ENCODE measurements around the gene ADCY3. TPM values are rescaled to one million over a fixed set of nuclear protein-coding genes. Genes with fewer than 3 reads are reported as not detected.

ADCY3 gene
- polyA plus RNA-seq (2012; ENCODE audit: insufficient read length, low read depth): 74.3 TPM

DNA sequence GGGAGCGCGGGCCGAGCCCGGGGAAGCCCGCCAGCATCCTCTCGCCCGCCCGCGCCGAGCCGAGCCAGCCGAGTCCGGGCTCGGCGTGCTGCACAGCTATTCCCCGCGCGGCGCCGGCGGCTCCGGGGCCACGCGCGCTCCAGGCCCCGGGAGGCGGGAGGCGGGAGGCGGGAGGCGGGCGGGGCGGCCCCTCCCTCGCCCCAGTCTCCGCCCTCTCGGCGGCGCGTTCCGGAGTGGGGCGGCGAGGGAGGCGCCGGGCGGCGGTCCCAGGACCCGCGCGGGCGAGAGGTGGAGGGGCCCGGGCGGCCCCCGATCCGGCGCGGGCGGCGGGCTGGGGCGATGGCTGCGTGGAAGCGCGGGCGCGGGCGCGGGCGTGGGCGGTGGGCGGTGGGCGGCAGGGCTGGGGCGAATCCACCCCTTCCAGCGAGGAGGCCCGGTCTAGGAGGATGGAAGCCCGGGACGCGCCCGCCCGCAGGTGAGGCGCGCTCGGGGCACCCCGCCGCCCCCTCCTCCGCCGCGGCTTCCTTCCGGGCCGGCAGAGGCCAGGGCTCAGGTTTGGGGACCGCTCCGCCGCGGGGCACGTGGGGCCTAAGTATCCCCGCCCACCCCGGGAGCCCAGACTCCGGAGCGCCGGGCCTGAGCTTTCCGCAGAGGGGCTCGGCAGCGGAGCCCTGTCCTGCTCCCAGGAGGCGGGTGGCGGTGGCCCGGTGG is at the start of gene ADCY3:
TSS of gene ADCY3 (minus strand) at position 140 of the 711 bp plus-strand sequence. CDS start 1,250 bp downstream, outside the sequence.
- TF ChIP-seq TAF1 (IDR thresholded peaks at IDR 0.05; ENCODE audit: borderline replicate concordance, insufficient read depth, low read length) (no peak), POLR2AphosphoS5 (IDR thresholded peaks at IDR 0.05; ENCODE audit: low read depth, low read length) (no peak), SIN3A (IDR thresholded peaks at IDR 0.05; ENCODE audit: borderline replicate concordance, insufficient read depth, low read length) (no peak), FOXP2 (optimal IDR thresholded peaks at IDR 0.05; ENCODE audit: borderline replicate concordance, extremely low read depth, extremely low read length, insufficient read depth) (no peak)
- TF ChIP-seq, protein P1, sequence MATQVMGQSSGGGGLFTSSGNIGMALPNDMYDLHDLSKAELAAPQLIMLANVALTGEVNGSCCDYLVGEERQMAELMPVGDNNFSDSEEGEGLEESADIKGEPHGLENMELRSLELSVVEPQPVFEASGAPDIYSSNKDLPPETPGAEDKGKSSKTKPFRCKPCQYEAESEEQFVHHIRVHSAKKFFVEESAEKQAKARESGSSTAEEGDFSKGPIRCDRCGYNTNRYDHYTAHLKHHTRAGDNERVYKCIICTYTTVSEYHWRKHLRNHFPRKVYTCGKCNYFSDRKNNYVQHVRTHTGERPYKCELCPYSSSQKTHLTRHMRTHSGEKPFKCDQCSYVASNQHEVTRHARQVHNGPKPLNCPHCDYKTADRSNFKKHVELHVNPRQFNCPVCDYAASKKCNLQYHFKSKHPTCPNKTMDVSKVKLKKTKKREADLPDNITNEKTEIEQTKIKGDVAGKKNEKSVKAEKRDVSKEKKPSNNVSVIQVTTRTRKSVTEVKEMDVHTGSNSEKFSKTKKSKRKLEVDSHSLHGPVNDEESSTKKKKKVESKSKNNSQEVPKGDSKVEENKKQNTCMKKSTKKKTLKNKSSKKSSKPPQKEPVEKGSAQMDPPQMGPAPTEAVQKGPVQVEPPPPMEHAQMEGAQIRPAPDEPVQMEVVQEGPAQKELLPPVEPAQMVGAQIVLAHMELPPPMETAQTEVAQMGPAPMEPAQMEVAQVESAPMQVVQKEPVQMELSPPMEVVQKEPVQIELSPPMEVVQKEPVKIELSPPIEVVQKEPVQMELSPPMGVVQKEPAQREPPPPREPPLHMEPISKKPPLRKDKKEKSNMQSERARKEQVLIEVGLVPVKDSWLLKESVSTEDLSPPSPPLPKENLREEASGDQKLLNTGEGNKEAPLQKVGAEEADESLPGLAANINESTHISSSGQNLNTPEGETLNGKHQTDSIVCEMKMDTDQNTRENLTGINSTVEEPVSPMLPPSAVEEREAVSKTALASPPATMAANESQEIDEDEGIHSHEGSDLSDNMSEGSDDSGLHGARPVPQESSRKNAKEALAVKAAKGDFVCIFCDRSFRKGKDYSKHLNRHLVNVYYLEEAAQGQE (IDR thresholded peaks at IDR 0.05; ENCODE audit: insufficient read depth in 1 of 2, low read depth in 2 of 2, low read length in 2 of 2): no peak

DNA sequence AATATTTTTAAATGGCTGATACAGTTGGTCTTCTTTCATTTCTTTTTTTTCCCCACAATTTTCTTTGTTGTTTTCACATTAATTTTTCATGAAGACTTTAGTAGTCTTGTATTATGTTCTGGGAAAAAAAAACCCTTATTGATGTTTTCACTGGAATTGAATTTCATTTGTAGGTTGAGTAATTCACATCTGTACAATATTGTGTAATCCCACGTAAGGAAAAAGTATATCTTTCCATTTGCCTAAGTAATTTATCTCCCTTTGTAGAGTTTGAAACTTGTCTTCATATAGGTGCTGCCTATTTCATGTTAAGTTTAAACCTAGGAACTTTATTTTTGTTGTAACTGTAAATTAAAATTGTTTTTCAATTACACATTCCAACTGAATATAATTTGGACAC is 49.7 kb upstream of the ADCY3 start:
- TF ChIP-seq, protein P1 (IDR thresholded peaks at IDR 0.05; ENCODE audit: insufficient read depth in 1 of 2, low read depth in 2 of 2, low read length in 2 of 2): no peak
- no peak for TF ChIP-seq TAF1 (IDR thresholded peaks at IDR 0.05; ENCODE audit: borderline replicate concordance, insufficient read depth, low read length)
- no peak for TF ChIP-seq SIN3A (IDR thresholded peaks at IDR 0.05; ENCODE audit: borderline replicate concordance, insufficient read depth, low read length)
- TF ChIP-seq POLR2AphosphoS5 (IDR thresholded peaks at IDR 0.05; ENCODE audit: low read depth, low read length): no peak

DNA sequence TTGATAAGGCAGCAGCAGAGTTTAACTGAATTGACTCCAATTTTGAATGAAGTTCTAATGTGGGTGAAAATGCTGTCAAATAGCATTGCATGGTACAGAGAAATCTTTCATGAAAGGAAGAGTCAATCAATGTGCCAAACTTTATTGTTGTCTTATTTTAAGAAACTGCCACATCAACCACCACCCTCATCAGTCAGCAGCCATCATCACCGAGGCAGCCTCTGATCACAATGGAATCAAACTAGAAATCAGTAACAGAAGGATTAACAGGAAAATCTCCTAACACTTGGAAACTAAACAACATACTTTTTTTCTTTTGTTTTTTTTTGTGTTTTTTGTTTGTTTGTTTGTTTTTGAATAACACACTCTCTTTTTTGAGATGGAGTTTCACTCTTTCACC is 41.9 kb upstream of the ADCY3 start:
- TF ChIP-seq FOXP2 (optimal IDR thresholded peaks at IDR 0.05; ENCODE audit: borderline replicate concordance, extremely low read depth, extremely low read length, insufficient read depth) (no peak), TAF1 (IDR thresholded peaks at IDR 0.05; ENCODE audit: borderline replicate concordance, insufficient read depth, low read length) (no peak), POLR2AphosphoS5 (IDR thresholded peaks at IDR 0.05; ENCODE audit: low read depth, low read length) (no peak), SIN3A (IDR thresholded peaks at IDR 0.05; ENCODE audit: borderline replicate concordance, insufficient read depth, low read length) (no peak)
- TF ChIP-seq, protein P1 (IDR thresholded peaks at IDR 0.05; ENCODE audit: insufficient read depth in 1 of 2, low read depth in 2 of 2, low read length in 2 of 2): no peak

DNA sequence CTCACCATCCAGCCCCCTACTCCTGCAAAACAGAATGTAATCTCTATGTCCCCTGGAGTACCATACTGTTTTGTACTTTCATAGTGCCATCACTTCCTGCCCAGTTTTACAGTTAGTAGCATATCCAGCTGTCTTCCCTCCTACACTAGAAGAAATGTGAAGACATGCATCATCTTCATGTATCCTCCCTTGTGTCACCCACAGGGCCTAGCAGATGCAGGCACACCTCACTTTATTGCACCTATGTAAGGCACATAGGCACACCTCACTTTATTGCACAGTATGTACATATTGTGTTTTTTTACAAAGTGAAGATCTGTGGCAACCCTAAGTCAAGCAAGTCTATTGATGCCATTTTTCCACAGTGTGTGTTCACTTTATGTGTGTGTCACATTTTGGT is 39.7 kb upstream of the ADCY3 start:
- TF ChIP-seq POLR2AphosphoS5 (IDR thresholded peaks at IDR 0.05; ENCODE audit: low read depth, low read length) (no peak), FOXP2 (optimal IDR thresholded peaks at IDR 0.05; ENCODE audit: borderline replicate concordance, extremely low read depth, extremely low read length, insufficient read depth) (no peak), SIN3A (IDR thresholded peaks at IDR 0.05; ENCODE audit: borderline replicate concordance, insufficient read depth, low read length) (no peak), TAF1 (IDR thresholded peaks at IDR 0.05; ENCODE audit: borderline replicate concordance, insufficient read depth, low read length) (no peak)
- TF ChIP-seq, protein P1 (IDR thresholded peaks at IDR 0.05; ENCODE audit: insufficient read depth in 1 of 2, low read depth in 2 of 2, low read length in 2 of 2): no peak
